Measurements from ENCODE around the gene PFKFB2. TPM values are rescaled to one million over a fixed set of nuclear protein-coding genes. Genes with fewer than 3 reads are reported as not detected.
"Not testable (repeated sequence)": the region's sequence is repeated elsewhere in the genome, so short reads cannot be mapped to it uniquely, and the experiment has no call there.

PFKFB2 gene
- total RNA-seq, 1 experiment from 2014 or later, result 25.6 TPM

DNA sequence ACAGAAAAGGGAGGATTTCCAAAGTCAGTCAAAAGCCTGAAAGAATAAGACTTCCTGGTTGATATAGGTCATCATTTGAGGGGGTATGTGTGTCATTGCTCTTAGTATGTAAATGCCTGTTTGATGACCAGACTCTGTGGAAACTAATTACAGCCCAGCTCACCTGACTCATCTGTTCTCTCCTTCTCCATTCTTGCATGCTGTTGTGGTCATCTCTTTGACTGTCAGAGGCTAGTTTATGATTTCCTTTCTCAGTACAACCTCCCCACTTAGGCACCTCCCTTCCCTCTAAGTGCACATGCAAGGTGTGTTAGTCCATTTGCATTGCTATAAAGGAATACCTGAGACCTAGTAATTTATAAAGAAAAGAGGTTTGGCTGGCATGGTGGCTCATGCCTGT lies 18.1 kb upstream of the PFKFB2 start:
- in situ Hi-C loops (cut with HindIII; ENCODE audit: low sequenced_read_pairs), result no loop called here
- no peak for DNase-seq (ENCODE audit: low spot score)

DNA sequence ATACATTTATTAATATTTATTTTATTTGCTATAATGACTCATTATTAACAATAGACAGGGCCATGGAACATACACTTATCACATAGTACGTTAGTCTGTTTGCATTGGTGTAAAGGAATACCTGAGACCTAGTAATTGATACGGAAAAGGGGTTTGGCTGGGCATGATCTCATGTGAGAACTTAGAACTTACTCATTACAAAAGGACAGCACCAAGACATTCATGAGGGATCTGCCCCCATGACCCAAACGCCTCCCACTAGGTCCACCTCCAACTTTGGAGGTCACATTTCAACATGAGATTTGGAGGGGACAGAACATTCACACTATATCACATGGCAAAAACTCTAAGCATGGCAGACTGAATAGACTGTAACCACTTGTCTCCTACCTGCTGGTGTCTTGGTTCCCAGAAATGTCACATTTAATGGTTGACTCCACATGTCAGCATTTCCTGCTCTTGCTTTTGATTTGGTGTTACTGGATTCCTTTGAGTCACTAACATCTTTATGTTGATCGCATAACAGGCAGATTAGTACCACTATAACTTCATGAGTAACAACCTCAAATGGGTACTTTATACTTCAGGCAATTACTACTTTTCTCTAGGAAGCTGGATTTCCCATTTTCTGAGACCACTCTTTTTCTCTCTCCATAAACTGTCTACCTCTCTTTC lies 17.1 kb upstream of the PFKFB2 start:
- no peak for DNase-seq (ENCODE audit: low spot score)
- in situ Hi-C loops (cut with HindIII; ENCODE audit: low sequenced_read_pairs), result no loop called here

DNA sequence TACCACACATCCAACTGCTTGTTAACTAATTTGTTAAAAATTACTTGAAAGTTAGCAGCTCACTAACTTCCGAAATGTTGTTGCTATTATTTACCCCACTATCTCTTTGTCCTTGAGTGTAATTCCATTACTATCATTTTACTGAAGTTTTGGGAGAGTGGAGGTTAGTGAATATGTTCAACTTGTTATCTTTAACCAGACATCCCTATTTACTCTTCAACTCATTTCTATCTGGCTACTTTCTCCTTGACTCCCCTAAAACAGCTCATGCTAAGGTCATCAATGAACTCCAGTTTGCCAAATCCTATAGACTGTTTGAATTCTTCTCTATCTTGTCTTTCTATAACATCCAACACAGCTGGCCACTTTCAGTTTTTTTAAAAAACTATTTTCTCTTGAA lies 16.2 kb upstream of the PFKFB2 start:
- DNase-seq (ENCODE audit: low spot score), result no peak
- in situ Hi-C loops (cut with HindIII; ENCODE audit: low sequenced_read_pairs), result no loop called here

DNA sequence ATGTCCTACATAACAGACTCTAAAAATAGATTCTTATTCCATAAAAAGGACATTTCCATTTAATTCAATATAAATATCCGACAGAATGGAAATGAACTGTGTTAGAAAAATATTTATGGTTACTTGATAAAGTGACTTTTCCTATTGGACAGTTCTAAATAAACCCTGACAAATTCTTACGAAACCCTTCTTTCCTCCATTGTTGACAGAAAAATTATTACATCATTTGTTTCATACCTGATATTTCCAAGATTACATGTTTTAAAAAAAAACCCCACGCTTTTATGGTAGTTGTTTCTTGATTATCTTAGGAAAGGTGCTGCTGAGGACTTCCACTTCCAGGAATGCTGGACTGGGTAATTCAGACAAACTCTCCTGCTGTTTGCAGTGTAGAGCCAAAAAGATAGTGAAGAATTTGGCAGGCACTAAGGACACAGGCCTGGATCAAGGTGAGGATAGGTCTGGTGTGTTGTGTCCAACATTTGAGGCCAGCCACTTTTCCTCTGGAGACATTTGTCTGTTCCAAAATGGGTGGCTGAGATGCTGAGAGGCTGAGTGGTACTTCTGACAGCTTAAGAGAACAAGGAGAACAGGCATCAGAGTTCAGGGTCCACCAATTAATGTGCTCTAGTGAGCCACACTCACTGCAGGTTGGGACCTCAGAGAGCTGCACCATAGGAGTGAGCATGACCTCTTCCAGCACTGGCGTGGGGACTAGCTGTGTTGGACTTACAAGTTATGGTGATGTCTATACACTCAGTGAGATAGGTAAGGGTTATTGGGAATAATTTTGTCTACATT lies 13.5 kb upstream of the PFKFB2 start:
- no peak for DNase-seq (ENCODE audit: low spot score)
- in situ Hi-C loops (cut with HindIII; ENCODE audit: low sequenced_read_pairs), result no loop called here

DNA sequence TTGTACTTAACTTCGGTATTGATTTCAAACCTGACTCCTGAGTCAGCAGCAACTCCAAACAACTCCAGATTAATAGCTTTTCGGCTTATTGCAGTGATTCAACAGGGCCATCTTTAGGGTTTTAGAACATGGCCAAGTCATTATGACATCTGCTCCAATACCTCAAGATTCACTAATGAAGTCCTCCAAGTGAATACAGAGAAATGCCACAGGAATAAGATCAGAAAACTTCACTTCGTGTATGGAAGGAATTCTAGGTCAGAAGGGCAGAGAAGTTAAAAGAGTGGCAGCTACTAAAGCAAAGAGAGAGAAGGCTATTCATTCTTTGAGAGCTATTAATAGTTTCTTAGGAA lies 12.9 kb upstream of the PFKFB2 start:
- in situ Hi-C loops (cut with HindIII; ENCODE audit: low sequenced_read_pairs), result no loop called here

DNA sequence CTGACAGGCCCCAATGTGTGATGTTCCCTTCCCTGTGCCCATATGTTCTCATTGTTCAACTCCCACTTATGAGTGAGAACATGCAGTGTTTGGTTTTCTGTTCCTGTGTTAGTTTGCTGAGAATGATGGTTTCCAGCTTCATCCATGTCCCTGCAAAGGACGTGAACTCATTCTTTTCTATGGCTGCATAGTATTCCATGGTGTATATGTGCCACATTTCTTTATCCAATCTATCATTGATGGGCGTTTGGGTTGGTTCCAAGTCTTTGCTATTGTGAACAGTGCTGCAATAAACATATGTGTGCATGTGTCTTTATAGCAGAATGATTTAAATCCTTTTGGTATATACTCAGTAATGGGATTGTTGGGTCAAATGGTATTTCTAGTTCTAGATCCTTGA lies 11.7 kb upstream of the PFKFB2 start:
- DNase-seq (ENCODE audit: low spot score); in situ Hi-C loops (cut with HindIII; ENCODE audit: low sequenced_read_pairs): not testable (repeated sequence)

More for the DNA sequence above, 12.9 kb upstream of the PFKFB2 start:
- no peak for DNase-seq (ENCODE audit: low spot score)

DNA sequence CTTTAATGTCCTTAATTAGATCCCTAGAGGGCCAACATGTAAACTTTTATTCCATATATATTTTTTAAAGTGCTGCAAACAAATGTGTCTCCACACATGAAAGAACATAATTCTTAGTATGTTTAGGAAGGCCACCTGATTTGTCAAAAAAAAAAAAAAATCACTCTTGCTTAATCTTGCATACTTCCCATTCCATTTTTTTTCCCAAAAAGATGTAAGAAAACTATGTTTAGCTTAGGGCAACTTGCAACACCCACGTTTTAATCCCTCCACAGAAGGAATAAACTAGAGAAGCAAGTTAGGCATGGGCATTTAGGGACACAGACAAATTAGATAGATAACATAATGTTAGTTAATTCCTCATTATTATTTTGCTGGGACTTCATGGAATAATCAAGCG lies 7.6 kb upstream of the PFKFB2 start:
- in situ Hi-C loops (cut with HindIII; ENCODE audit: low sequenced_read_pairs), result no loop called here
- DNase-seq (ENCODE audit: low spot score), result no peak

DNA sequence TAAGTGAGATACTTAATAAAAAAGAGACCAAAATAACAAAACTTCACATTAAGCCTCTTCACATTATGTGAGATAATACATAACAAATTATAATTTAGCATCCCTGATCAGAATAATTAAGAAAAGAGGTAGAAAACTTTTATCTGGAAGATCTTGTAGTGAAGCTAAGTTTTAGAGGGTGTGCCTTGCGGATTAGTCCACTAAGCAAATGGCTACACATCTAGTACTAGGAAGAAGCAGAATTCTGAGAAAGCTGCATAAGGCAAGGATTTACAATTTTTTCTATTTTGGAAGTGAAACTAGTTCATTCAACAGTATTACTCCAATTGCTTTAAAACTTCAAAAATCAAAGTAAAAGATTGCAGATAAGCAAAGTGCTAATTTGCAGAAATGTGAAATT lies 5.6 kb upstream of the PFKFB2 start:
- DNase-seq (ENCODE audit: low spot score), result no peak
- in situ Hi-C loops (cut with HindIII; ENCODE audit: low sequenced_read_pairs), result no loop called here

DNA sequence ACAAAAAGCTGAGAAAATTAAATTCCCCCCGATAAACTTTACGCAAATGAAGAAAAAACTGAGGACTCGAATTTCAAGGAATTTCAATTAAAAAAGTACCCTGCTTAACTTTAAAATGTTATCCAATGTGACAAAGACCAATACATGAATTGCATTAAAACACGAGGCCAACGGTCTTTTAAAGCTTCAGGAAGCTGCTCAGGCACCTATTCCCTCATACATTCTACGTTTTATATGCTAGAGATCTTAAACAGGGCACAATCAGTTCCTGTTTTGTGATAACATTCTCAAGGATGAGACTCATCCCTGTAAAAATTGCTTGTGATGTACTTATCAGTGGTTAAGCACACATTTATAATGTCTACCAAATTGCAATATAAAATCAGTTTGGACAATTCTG lies 5.0 kb upstream of the PFKFB2 start:
- in situ Hi-C loops (cut with HindIII; ENCODE audit: low sequenced_read_pairs), result no loop called here
- no peak for DNase-seq (ENCODE audit: low spot score)

DNA sequence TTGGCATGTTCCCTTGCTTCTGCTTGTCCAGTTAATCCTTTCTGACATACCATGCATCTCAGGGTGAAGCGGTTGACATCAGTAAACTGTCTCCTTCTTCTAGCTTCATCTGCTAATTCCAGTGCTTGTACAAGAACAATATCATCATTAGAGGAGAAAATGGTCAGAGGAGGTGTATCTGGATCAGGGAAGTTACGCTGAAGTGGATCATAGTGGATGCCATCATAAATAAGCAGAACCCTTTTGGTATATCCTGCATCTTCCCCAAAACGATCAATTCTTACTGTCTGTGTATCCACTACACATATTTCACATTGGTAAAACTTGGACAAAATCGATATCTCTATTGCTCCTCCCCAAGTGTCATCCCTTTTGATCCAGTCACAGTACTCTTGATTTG lies 4.0 kb upstream of the PFKFB2 start:
- in situ Hi-C loops (cut with HindIII; ENCODE audit: low sequenced_read_pairs), result no loop called here
- DNase-seq (ENCODE audit: low spot score), result no peak

DNA sequence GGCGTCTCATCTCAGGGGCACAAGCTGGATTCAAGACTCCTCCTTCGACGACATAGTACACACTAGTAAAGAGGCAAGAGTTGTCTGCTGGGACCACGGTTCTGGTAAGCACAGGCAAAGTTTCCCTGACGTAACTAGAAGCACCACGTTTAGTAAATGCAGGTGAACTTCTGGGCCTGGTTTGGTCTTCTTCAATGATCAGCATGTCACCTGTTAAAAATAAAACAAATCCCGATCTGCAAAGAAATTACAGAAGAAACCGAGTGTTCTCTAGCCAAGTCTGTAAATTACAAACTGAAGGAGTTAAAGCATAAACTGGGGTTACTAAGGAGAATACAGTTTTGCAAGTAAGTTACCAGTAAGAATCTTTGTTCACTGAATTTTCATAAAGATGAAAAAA lies 3.6 kb upstream of the PFKFB2 start:
- in situ Hi-C loops (cut with HindIII; ENCODE audit: low sequenced_read_pairs), result no loop called here
- no peak for DNase-seq (ENCODE audit: low spot score)

DNA sequence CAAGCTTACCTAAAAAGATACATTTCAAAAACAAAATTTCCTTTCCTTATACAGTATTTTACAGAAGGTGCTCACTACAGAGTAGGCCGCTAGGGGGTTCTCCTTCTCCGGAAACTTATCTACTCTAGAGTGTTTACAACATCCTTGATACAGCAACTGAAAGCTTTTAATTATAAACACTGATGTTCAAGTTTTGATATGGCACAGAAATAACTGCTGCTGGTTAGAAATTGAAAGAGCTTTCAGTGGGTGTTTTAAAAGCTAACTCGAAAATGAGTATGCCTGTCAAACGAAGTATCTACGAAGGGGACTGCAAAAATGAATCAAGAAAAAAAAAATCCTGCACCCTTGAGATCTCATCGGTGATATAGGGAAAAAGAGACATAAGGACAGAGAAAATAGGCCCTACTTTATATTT lies 3.1 kb upstream of the PFKFB2 start:
- in situ Hi-C loops (cut with HindIII; ENCODE audit: low sequenced_read_pairs), result no loop called here
- DNase-seq (ENCODE audit: low spot score), result peak; percentile 74

DNA sequence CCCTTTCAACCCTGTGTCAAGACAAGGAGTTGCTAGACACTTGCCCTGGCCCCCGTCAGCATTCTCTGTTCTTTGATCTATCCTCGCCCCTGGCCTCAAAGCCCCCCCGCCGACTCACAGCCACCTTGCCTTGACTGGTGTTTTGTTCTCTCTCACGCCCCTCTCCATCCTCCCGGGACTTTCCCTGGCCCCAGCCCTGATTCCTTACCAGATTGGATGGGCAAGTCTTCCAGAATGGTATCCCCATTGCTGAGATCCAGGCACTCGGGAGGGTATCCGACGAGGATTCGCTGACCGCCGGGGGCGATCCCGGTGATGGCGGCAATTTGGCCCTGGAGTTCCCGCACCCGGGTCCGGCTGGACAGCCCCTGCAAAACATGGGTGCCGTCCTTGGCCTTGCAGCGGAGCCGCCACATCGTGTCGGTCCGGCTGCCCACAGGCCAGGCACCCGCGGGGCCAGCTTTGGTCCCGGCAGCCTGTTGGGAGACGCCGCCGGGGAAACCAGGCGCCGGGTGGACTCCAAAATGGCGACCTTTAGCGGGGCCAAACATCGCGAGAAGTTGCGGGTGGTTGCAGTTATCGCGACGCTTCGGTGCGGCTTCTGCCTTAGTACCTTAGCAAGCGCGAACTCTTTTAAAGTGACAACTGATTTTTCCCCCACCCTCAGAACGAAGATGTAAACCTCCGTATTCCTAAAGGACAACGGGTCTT lies 2.4 kb upstream of the PFKFB2 start:
- in situ Hi-C loops (cut with HindIII; ENCODE audit: low sequenced_read_pairs), result no loop called here
- DNase-seq (ENCODE audit: low spot score), result peak; percentile 92

DNA sequence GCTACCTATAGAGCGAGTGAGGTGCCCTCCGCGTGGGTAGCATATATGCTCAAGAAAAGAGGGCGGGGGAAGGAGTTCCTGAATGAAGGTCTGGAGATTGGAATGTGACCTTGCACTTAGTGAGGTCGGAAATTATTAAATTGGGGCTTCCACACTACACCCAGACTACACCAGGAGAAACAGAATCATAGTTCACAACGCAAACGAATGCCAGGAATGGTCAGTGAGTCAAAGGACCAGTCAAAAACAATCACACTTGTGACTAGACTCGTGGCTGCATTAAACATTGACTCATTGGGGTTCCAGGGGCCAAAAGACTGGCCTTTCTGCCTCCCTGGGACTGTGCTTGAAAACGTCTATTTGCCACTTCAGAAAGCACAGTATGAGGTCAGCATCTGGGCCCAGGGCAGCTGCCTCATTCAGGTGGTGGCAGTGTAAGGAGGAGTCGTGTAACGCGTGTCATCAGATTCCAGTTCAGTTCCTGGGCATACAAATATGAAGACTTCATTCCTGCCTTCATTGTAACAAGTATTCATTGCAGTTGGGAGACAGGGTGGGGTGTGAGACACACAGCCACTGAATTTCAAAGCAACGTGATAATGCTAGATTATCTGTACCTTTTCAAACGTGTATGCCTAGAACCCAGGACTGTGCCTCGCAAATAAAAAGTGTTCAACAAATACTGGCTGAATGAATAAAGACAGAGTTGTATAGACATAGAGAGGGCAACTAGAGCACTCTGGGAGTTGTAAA lies 1.7 kb upstream of the PFKFB2 start, which contains the start of gene YOD1:
TSS of gene YOD1 (minus strand) at position 18 of the 753 bp plus-strand sequence. CDS start 178 bp downstream, outside the sequence.
- no peak for DNase-seq (ENCODE audit: low spot score)
- in situ Hi-C loops (cut with HindIII; ENCODE audit: low sequenced_read_pairs), result no loop called here

DNA sequence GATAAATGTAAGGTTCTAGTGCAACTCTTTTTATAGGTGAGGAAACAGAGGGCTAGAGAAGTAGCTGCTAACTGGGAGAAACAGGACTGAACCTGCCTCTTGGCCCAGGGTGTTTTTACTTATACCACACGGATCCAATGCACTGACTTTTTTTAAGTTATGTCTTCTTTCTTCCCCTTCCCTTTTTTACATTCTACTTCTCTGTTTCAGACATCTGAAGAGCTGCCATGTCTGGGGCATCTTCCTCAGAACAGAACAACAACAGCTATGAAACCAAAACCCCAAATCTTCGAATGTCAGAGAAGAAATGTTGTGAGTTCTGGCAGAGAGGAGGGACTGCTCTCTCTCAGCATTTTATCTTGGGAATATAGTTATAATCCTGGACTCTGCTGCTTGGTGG lies 1.4 kb downstream of the PFKFB2 start:
- peak; percentile 3 for DNase-seq (ENCODE audit: low spot score)
- in situ Hi-C loops (cut with HindIII; ENCODE audit: low sequenced_read_pairs), result no loop called here

DNA sequence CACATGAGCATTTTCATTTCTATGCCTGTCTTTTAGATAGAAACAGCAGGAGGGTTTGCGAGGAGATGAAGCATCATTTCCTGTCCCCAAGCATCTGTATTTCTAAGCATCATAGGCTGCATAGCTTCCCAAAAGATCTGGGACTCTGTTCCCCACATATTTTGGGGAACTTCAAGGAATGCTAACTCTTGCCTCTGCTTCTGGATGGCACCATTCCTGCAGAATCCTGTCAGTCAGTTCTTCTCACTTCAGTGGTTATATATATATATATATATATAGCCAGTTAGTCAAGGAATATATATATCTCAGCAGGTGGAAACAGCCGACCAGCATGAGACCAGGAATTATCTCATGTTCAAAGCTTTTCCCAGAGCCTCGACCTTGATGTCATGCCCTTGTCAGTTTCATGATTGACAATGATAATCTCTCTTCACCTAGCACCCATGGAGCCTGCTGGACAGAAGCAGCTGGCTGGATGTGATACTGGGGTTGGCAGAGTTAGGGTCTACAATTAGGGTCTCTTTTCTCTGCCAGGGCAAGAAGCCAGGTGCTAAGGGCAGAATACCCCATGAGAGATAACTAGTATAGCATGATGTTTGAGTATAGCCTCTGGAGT lies 2.4 kb downstream of the PFKFB2 start:
- no peak for DNase-seq (ENCODE audit: low spot score)
- in situ Hi-C loops (cut with HindIII; ENCODE audit: low sequenced_read_pairs), result no loop called here

DNA sequence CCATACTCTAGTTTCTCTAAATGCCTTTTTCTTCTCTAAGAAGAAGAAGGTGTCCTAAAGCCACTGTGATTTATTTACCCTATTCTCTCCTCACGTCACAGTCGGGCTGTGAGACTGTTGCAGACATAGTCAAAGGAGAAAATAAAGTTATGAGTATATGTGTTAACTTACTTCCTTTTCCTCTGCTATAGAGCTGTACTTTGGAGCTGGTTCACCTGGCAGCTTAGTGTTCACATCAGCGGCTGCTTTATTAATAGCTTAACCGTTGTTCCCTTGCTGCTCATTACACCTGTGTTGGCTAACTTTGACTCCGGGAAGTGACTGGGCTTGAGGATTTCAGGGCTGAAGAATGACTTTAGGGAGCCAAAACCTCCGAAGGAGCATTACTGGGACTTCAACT lies 3.6 kb downstream of the PFKFB2 start:
- in situ Hi-C loops (cut with HindIII; ENCODE audit: low sequenced_read_pairs), result no loop called here
- no peak for DNase-seq (ENCODE audit: low spot score)

DNA sequence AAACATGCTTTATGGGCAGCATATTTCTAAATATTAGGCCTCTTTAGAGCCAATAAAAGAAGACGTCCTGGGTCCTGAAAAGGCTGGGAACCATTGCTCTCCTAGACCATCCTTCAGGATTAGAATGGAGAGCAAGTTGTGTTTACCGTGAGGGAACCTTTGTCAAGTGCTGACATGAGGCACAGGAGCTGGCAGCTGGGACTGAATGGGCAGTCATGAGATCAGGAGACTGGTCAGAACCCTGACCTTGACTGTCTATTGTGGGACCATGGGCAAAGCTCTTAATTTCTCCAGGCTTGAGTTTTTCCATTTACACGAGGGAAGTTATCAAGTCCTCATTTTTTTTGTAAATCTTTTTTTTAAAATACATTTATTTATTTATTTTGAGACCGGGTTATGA lies 5.2 kb downstream of the PFKFB2 start:
- in situ Hi-C loops (cut with HindIII; ENCODE audit: low sequenced_read_pairs), result no loop called here
- no peak for DNase-seq (ENCODE audit: low spot score)

Data from G401 (cell line).